HUES64 (cell line): ENCODE results near the gene DHFR. TPM values are rescaled to one million over a fixed set of nuclear protein-coding genes. Genes with fewer than 3 reads are reported as not detected.

ENCODE experiments used
- H3K27ac ChIP-seq: 2 replicates; pipeline ENCODE4 v1.7.0; 2013; ENCODE audit warnings: low read depth, low read length, inconsistent platforms
- H3K27me3 ChIP-seq: 2 replicates; pipeline ENCODE4 v1.6.1; 2013; ENCODE audit warnings: mild to moderate bottlenecking, low read length; ENCODE audit not compliant: insufficient read depth
- H3K36me3 ChIP-seq: 2 replicates; pipeline ENCODE4 v1.6.1; 2013; ENCODE audit warnings: mild to moderate bottlenecking, low read length; ENCODE audit not compliant: insufficient read depth
- H3K4me1 ChIP-seq: 2 replicates; pipeline ENCODE4 v1.6.1; 2013; ENCODE audit warnings: mild to moderate bottlenecking, low read length, moderate library complexity; ENCODE audit not compliant: insufficient read depth
- H3K4me3 ChIP-seq: 2 replicates; pipeline ENCODE4 v1.5.1; 2013; ENCODE audit warnings: mild to moderate bottlenecking, low read length, moderate library complexity
- H3K9ac ChIP-seq: 2 replicates; pipeline ENCODE4 v1.6.1; 2013; ENCODE audit warnings: mild to moderate bottlenecking, low read depth, low read length
- H3K9me3 ChIP-seq: 2 replicates; pipeline ENCODE4 v1.6.1; 2013; ENCODE audit warnings: low read depth, low read length; ENCODE audit not compliant: insufficient read depth
- WGBS: fragments of 150-250, 120-280 bp; methylation state at CpG from one replicate; pipeline ENCODE4 v1.1.7; 2013; ENCODE audit warnings: missing lambda C conversion rate; 5-methylcytosine and 5-hydroxymethylcytosine counted together
- polyA plus RNA-seq, 2 experiments: library from polyadenylated mRNA; stranded (reverse); fragments of 50-300 nt; gene quantifications; one replicate each; pipeline ENCODE4 v1.2.3, GENCODE V29; 2013

Gene DHFR
- polyA plus RNA-seq (2013, experiment 1 of 2) = 71.3 TPM
- 70.2 TPM for polyA plus RNA-seq (2013, experiment 2 of 2)

DNA sequence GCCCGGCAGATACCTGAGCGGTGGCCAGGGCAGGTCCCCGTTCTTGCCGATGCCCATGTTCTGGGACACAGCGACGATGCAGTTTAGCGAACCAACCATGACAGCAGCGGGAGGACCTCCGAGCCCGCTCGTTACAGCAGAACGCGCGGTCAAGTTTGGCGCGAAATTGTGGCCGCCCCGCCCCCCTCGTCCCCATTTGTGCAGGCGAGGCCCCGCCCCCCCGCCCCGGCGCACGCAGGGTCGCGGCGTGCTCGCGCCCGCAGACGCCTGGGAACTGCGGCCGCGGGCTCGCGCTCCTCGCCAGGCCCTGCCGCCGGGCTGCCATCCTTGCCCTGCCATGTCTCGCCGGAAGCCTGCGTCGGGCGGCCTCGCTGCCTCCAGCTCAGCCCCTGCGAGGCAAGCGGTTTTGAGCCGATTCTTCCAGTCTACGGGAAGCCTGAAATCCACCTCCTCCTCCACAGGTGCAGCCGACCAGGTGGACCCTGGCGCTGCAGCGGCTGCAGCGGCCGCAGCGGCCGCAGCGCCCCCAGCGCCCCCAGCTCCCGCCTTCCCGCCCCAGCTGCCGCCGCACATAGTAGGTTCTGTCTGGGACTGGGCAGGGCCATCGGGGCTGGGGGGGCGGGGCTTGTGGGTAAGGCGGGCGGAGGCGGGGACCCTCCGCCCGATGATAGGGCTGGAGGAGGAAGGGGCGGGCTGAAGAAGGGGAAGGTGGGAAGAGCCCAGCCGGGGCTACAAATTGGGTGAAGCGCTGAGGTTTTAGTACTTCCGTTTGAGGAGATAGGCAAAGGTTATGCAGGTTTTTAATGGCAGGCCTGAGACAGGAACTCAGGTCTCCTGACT lies at the start of gene DHFR, which contains the start of gene MSH3:
TSS of gene DHFR (minus strand) at position 593 of the 840 bp plus-strand sequence. CDS start at position 99, 494 bp downstream.
TSS of gene MSH3 (plus strand) at position 262 of the 840 bp plus-strand sequence. CDS start at position 338, 76 bp downstream.
- peak within 1 kb of the TSS; percentile 100 for H3K4me3 ChIP-seq
- peak within 1 kb of the TSS; percentile 99 for H3K9ac ChIP-seq
- peak within 1 kb of the TSS; percentile 99 for H3K27ac ChIP-seq
- H3K36me3 ChIP-seq = peaks cover 41% of the 10 kb centered on the region
- H3K9me3 ChIP-seq = no peaks in the 10 kb centered on the region
- WGBS = under 1% methylated on average over 74 of the region's 74 CpGs
- H3K27me3 ChIP-seq = no peaks in the 10 kb centered on the region
- H3K4me1 ChIP-seq = peaks cover 20% of the 10 kb centered on the region

DNA sequence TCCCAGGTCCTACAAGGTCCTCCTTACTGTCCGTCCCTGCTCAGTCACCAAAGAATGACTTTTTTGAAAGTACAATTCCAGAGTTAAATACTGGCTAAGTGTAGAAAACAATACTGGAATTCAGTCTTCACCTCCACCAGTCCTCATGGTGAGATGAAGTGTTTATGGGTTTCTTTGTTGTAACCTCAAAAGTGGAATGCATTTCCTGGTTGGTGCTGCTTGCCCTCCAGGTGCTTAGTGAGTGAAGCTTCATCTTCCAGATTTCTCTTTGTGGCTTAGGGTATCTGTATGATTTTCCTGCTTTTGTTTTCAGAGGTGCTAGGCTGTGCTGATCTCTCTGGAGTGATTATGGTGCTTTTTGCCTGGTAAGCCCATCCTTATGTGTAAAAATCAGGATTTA lies 49.4 kb upstream of the DHFR start:
- H3K4me3 ChIP-seq = no peak overlapping the region
- H3K27me3 ChIP-seq = no peaks in the 10 kb centered on the region
- H3K27ac ChIP-seq = peak overlapping the region; percentile 51; the same call in 1 of the 2 replicates
- H3K9me3 ChIP-seq = no peaks in the 10 kb centered on the region
- peaks cover 15% of the 10 kb centered on the region for H3K4me1 ChIP-seq
- peak overlapping the region; percentile 9; the same call in 1 of the 2 replicates for H3K9ac ChIP-seq
- 65% methylated on average over 1 of the region's 1 CpG for WGBS
- H3K36me3 ChIP-seq = peaks cover 21% of the 10 kb centered on the region

DNA sequence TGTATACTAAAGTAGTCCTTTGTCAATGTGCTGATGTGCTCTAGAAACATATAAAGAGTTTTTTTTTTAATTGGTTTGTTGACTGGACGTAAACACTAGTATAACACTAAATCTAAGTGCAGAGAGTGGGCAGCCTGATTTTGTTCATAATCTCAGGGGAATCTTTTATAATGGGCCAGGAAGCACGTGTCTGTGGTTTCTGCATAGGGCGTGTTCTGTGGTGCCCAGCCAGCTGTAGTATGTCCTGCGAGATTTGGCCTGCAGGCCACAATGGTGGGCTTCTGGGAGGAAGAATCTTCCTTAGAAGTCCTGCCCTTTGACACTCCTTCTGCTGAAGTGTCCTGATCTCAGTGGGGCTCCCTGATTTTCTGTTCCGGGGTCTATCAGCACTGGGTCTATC lies 49.0 kb upstream of the DHFR start:
- no peak overlapping the region for H3K4me3 ChIP-seq
- H3K9ac ChIP-seq = peak overlapping the region; percentile 9; the same call in 1 of the 2 replicates
- H3K9me3 ChIP-seq = no peaks in the 10 kb centered on the region
- H3K36me3 ChIP-seq = peaks cover 20% of the 10 kb centered on the region
- WGBS = 92% methylated on average over 5 of the region's 5 CpGs
- H3K27ac ChIP-seq = peak overlapping the region; percentile 51; the same call in 1 of the 2 replicates
- H3K27me3 ChIP-seq = no peaks in the 10 kb centered on the region
- H3K4me1 ChIP-seq = peaks cover 15% of the 10 kb centered on the region

DNA sequence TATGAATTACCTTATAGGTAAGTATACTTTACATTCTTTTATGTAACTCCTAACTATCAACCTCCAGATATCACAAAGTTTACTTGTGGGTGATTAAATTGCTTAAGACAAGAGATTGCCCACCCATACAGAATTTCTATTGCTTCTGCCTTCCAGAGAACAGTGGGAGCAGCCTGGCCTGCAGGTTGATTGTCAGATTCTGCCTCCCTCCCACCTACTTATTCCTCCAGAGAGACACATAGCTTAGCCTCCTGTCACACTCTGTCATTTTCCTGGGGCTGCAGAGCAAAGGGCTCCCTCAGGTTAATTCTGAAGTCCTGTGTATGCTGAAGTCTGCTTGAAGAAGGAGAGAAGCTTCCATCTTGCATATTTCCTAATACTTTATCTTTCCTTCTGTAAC lies 48.5 kb upstream of the DHFR start:
- no peak overlapping the region for H3K27ac ChIP-seq
- no peaks in the 10 kb centered on the region for H3K27me3 ChIP-seq
- H3K4me1 ChIP-seq = peaks cover 15% of the 10 kb centered on the region
- no peak overlapping the region for H3K4me3 ChIP-seq
- H3K9ac ChIP-seq = no peak overlapping the region
- no peaks in the 10 kb centered on the region for H3K9me3 ChIP-seq
- H3K36me3 ChIP-seq = peaks cover 16% of the 10 kb centered on the region

DNA sequence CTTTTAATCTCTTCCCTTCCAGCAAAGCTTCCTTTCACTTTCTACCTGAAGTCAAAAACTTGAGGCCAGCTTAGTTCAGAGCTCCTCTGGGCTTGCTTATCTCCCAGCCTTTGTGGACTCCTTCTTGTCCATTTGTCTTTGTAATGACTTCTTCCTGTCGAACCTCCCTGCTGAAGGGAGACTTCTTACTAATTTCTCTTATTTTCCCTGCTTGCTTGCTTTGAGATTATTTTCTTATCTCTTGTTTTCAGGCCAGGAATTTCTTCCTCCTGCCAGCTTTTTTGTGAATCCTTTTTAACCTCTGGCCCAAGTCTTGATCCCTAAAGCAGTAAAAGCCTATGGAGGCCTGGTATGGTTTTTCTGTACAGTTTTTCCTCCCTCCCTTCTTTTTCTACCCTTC lies 46.8 kb upstream of the DHFR start:
- H3K27me3 ChIP-seq = no peaks in the 10 kb centered on the region
- H3K9ac ChIP-seq = no peak overlapping the region
- no peak overlapping the region for H3K27ac ChIP-seq
- H3K36me3 ChIP-seq = peaks cover 6% of the 10 kb centered on the region; the same call in 1 of the 2 replicates
- H3K4me1 ChIP-seq = peaks cover 15% of the 10 kb centered on the region
- 63% methylated on average over 1 of the region's 1 CpG for WGBS
- H3K4me3 ChIP-seq = no peak overlapping the region
- H3K9me3 ChIP-seq = no peaks in the 10 kb centered on the region

DNA sequence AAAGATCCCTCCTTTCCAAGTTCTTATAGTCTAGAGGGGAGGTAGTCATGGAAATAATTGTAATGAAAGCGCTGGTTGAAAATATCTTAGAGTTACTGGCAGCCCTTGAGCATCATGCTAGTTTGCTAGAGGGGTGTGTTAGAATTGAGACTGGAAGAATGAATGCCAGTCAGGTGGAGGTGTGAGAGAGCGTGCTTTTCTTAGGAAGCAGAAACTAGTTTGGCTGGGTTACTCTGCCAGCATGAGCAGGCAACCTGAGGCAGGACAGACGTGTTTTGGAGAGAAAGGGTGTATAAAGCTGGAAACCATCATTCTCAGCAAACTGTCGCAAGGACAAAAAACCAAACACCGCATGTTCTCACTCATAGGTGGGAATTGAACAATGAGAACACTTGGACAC lies 43.6 kb upstream of the DHFR start:
- Histone ChIP-seq H3K4me3 (no peak overlapping the region), H3K4me1 (peaks cover 2% of the 10 kb centered on the region; the same call in 1 of the 2 replicates), H3K9ac (no peak overlapping the region), H3K9me3 (no peaks in the 10 kb centered on the region), H3K27me3 (no peaks in the 10 kb centered on the region), H3K27ac (no peak overlapping the region), H3K36me3 (no peaks in the 10 kb centered on the region)
- WGBS = 77% methylated on average over 5 of the region's 5 CpGs

DNA sequence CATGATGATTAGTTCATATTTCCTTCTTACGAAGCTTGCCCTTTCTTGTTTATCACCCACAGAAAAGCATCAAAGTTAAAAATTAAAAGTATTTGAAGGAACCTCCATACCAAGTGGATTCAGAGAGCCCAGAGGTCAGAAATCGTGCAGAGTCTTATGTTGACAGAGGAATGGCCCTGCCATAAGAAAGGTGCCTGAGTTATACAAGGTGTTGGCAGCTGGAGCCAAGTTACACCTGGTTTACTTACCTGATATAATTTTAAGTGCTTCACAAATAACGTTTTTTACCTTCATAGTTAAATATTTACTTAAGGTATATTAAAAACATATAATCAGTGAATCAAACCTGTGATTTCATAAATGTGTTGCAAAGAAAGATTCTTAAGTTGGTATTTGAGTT lies 42.3 kb upstream of the DHFR start:
- Histone ChIP-seq H3K36me3 (no peaks in the 10 kb centered on the region), H3K4me1 (no peaks in the 10 kb centered on the region; the same call in 1 of the 2 replicates)
- WGBS = 88% methylated on average over 2 of the region's 3 CpGs

DNA sequence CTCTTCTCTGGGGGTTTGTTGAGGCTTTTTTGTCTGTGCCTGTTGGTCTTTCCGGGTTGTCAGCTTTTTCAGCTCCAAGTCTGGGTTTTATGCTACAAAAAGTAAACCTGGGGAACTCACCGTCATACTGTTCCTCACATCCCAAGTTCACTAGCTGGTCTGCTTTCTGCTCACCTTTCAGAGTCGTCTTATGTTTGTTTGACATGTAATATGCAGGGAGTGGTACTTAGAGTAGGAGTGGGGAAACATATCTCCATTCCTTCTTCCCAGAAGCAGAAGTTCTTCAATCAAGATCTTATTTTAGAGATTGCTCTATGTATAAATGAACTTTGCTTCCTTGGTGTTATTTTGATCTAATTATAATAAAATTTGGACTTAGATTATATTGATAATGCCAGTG lies 41.7 kb upstream of the DHFR start:
- no peaks in the 10 kb centered on the region for H3K9me3 ChIP-seq
- no peak overlapping the region for H3K27ac ChIP-seq
- H3K9ac ChIP-seq = no peak overlapping the region
- 92% methylated on average over 2 of the region's 3 CpGs for WGBS
- no peaks in the 10 kb centered on the region for H3K27me3 ChIP-seq
- H3K4me1 ChIP-seq = no peaks in the 10 kb centered on the region; the same call in 1 of the 2 replicates
- no peak overlapping the region for H3K4me3 ChIP-seq
- H3K36me3 ChIP-seq = no peaks in the 10 kb centered on the region

More for the DNA sequence above, 42.3 kb upstream of the DHFR start:
- H3K9ac ChIP-seq = no peak overlapping the region
- no peak overlapping the region for H3K27ac ChIP-seq
- H3K9me3 ChIP-seq = no peaks in the 10 kb centered on the region
- H3K27me3 ChIP-seq = no peaks in the 10 kb centered on the region
- H3K4me3 ChIP-seq = no peak overlapping the region

DNA sequence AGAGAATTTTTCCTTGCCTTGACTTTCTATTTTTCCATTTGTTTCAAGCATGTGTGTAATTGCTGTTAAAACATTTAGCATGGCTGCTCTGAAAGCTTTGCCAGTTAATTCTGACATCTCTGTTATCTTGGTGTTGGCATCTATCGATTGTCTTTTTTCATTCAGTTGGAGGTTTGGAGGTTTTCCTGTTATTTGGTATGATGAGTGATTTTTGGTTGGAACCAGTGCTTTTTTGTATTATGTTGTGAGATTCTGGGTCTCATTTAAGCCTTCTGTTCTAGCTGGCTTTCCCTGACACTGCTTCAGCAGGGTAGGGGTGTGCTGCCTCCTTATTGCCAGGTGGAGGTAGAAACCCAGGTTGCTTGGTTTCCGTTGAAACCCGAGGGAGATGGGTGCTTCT lies 40.9 kb upstream of the DHFR start:
- no peak overlapping the region for H3K4me3 ChIP-seq
- no peaks in the 10 kb centered on the region for H3K9me3 ChIP-seq
- H3K27ac ChIP-seq = no peak overlapping the region
- H3K27me3 ChIP-seq = no peaks in the 10 kb centered on the region
- no peaks in the 10 kb centered on the region; the same call in 1 of the 2 replicates for H3K4me1 ChIP-seq
- WGBS = 95% methylated on average over 3 of the region's 3 CpGs
- H3K9ac ChIP-seq = no peak overlapping the region
- H3K36me3 ChIP-seq = no peaks in the 10 kb centered on the region; the same call in 1 of the 2 replicates

DNA sequence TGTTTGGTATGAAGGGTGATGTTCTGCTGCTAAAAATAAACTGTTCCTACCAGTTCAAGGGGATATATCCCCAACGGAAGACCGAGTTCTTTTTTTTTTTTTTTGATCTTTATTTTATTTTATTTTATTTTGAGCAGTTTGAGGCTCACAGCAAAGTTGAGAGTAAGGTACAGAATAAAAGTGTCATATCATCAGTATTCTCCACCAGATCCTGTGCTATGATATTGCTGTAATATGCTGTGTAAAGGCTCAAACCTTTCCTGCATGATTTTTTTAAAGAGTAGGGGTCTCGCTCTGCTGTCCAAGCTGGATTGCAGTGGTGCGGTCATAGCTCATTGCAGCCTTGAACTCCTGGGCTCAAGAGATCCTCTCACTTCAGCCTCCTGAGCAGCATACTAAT lies 34.8 kb upstream of the DHFR start:
- WGBS = 77% methylated on average over 2 of the region's 4 CpGs
- no peak overlapping the region for H3K4me3 ChIP-seq
- no peaks in the 10 kb centered on the region for H3K27me3 ChIP-seq
- no peak overlapping the region for H3K27ac ChIP-seq
- no peaks in the 10 kb centered on the region for H3K9me3 ChIP-seq
- no peaks in the 10 kb centered on the region; the same call in 1 of the 2 replicates for H3K36me3 ChIP-seq
- no peak overlapping the region for H3K9ac ChIP-seq
- H3K4me1 ChIP-seq = peaks cover 7% of the 10 kb centered on the region

DNA sequence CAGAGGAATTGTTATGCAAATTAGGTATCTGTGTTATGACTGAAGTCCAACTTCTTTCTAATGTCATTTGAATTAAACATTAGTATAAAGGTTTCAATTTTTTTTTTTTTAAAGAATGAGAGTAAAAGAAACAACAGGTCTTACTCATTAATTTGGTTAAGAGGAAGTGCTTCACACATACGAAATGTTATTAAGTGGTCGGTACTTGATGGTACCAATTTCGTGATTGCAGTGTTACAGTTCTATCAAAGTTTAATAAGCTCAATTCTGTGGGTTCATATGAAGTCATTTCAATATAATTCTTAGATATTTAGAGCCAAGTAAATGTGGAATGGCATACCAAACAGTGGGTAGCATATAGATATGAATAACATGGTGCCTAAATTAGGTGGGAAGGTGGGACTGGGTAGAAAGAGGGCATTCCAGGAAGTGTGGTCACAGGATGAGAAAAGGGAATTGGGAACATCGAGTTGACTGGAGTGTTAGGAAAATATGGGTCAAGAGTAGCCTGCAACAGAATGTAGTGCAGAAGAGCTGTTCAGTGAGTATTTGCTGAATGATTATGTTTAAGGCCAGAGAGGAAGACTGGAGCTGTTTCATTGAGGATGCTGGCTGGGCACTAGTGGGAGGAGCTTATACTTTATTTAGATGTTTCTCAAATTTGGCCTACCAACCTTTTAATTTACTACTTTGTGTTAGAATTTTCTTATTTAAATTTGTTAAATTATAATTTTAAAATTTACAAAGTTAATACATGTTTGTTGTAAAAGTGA lies 34.1 kb upstream of the DHFR start:
- Histone ChIP-seq H3K9me3 (no peaks in the 10 kb centered on the region), H3K4me3 (no peak overlapping the region), H3K27ac (no peak overlapping the region), H3K9ac (no peak overlapping the region), H3K4me1 (peaks cover 7% of the 10 kb centered on the region), H3K36me3 (peaks cover 3% of the 10 kb centered on the region; the same call in 1 of the 2 replicates), H3K27me3 (no peaks in the 10 kb centered on the region)
- WGBS = 95% methylated on average over 4 of the region's 4 CpGs
